CD14-positive monocyte (primary cell): ENCODE data around the gene DAD1. TPM values are rescaled to one million over a fixed set of nuclear protein-coding genes. Genes with fewer than 3 reads are reported as not detected.
A peak's percentile ranks its signal among the peaks of the same experiment; 100 is the strongest.

Experiments used
- DNase-seq, 3 donors: peaks; one replicate each; pipeline ENCODE4 v3.0.0-alpha.2; 2011 to 2022
- H2AFZ ChIP-seq: 2 replicates; pipeline ENCODE4 v1.6.0; 2012; ENCODE audit warnings: mild to moderate bottlenecking, low read depth, low read length, inconsistent platforms; ENCODE audit not compliant: insufficient read depth, poor library complexity, severe bottlenecking
- H3K27ac ChIP-seq, 2 donors: 1 replicate in 1 of 2; 2 replicates in 1 of 2; pipeline ENCODE4 v1.5.1; 2012 to 2013; ENCODE audit warnings: low read length in 2 of 2, control low read depth in 1 of 2, inconsistent platforms in 1 of 2, low read depth in 1 of 2, mild to moderate bottlenecking in 1 of 2
- H3K27me3 ChIP-seq, 2 donors: one replicate each; pipeline versions ENCODE4 v1.6.0 to v1.6.1; 2011 to 2013; ENCODE audit warnings: low read length in 2 of 2; ENCODE audit not compliant: control insufficient read depth in 2 of 2, insufficient read depth in 2 of 2
- H3K36me3 ChIP-seq, 2 donors: replicated peaks in 1 of 2; 1 replicate in 1 of 2; 2 replicates in 1 of 2; pipeline versions ENCODE4 v1.5.1 to v1.6.1; 2012 to 2013; ENCODE audit warnings: low read length in 2 of 2, control low read depth in 1 of 2, inconsistent platforms in 1 of 2, mild to moderate bottlenecking in 1 of 2; ENCODE audit not compliant: insufficient read depth in 2 of 2, control insufficient read depth in 1 of 2
- H3K4me1 ChIP-seq, 2 donors: 1 replicate in 1 of 2; 2 replicates in 1 of 2; pipeline versions ENCODE4 v1.5.1 to v1.6.1; 2012 to 2013; ENCODE audit warnings: low read length in 2 of 2, control low read depth in 1 of 2, inconsistent platforms in 1 of 2, mild to moderate bottlenecking in 1 of 2, moderate library complexity in 1 of 2; ENCODE audit not compliant: insufficient read depth in 2 of 2, control insufficient read depth in 1 of 2
- H3K4me2 ChIP-seq: replicated peaks from 2 replicates; pipeline ENCODE3; 2012; ENCODE audit warnings: low read length, moderate library complexity, mild to moderate bottlenecking; ENCODE audit not compliant: poor library complexity, severe bottlenecking; ENCODE audit errors: extremely low read depth
- H3K4me3 ChIP-seq, 3 experiments: fragments of 200-600 bp in 1 of 3; sonication (generic) in 1 of 3; replicated peaks in 1 of 3; 1 replicate in 2 of 3; 2 replicates in 1 of 3; pipeline ENCODE4 v1.5.1; 2011 to 2013; ENCODE audit warnings: low read length in 3 of 3, mild to moderate bottlenecking in 3 of 3, control low read depth in 2 of 3, low read depth in 2 of 3, inconsistent platforms in 1 of 3, moderate library complexity in 1 of 3
- H3K79me2 ChIP-seq: 2 replicates; pipeline ENCODE4 v1.6.0; 2012; ENCODE audit warnings: mild to moderate bottlenecking, control low read depth, inconsistent platforms, low read length, moderate library complexity; ENCODE audit not compliant: insufficient read depth
- H3K9ac ChIP-seq: 2 replicates; pipeline ENCODE4 v1.6.0; 2017; ENCODE audit warnings: low read length, mild to moderate bottlenecking; ENCODE audit not compliant: insufficient read depth, poor library complexity, severe bottlenecking
- H3K9me3 ChIP-seq, 2 donors: replicated peaks in 1 of 2; 1 replicate in 1 of 2; 2 replicates in 1 of 2; pipeline versions ENCODE4 v1.5.1 to v1.6.1; 2012 to 2013; ENCODE audit warnings: low read length in 2 of 2, control low read depth in 1 of 2; ENCODE audit not compliant: control insufficient read depth in 1 of 2, insufficient read depth in 1 of 2
- H4K20me1 ChIP-seq: 2 replicates; pipeline ENCODE4 v1.6.0; 2012; ENCODE audit warnings: mild to moderate bottlenecking, low read length, control low read depth, moderate library complexity; ENCODE audit not compliant: insufficient read depth
- H3K27ac Mint-ChIP-seq, 7 donors: one replicate each; pipeline ENCODE4 v1.8.0; 2020; ENCODE audit warnings: mild to moderate bottlenecking in 7 of 7, mixed read lengths in 7 of 7, moderate library complexity in 6 of 7, inconsistent platforms in 2 of 7
- H3K27me3 Mint-ChIP-seq, 3 donors: one replicate each; pipeline ENCODE4 v1.8.0; 2021 to 2022; ENCODE audit warnings: low read depth in 3 of 3, mild to moderate bottlenecking in 3 of 3, mixed read lengths in 3 of 3, moderate library complexity in 3 of 3, inconsistent platforms in 1 of 3
- H3K36me3 Mint-ChIP-seq, 2 donors: one replicate each; pipeline ENCODE4 v1.8.0; 2020; ENCODE audit warnings: mixed read lengths in 2 of 2, inconsistent platforms in 1 of 2, mild to moderate bottlenecking in 1 of 2
- H3K4me1 Mint-ChIP-seq: one replicate; pipeline ENCODE4 v1.8.0; 2020; ENCODE audit warnings: mild to moderate bottlenecking, mixed read lengths
- H3K4me3 Mint-ChIP-seq, 2 donors: one replicate each; pipeline ENCODE4 v1.8.0; 2020; ENCODE audit warnings: mild to moderate bottlenecking in 2 of 2, mixed read lengths in 2 of 2, moderate library complexity in 1 of 2
- H3K9me3 Mint-ChIP-seq, 7 donors: one replicate each; pipeline ENCODE4 v1.8.0; 2020 to 2022; ENCODE audit warnings: mixed read lengths in 7 of 7, mild to moderate bottlenecking in 6 of 7, moderate library complexity in 6 of 7, inconsistent platforms in 2 of 7
- CTCF ChIP-seq: fragments of 200-600 bp; IDR thresholded peaks from one replicate; pipeline ENCODE4 v1.8.0; 2022; ENCODE audit warnings: antibody characterized with exemption, mild to moderate bottlenecking
- WGBS: methylation state at CpG from one replicate; pipeline ENCODE4 v1.1.5; 2013; ENCODE audit warnings: missing lambda C conversion rate; ENCODE audit not compliant: insufficient coverage; 5-methylcytosine and 5-hydroxymethylcytosine counted together
- intact Hi-C, 2 donors: fragments of 100-400 bp; cut with micrococcal nuclease; formaldehyde crosslinking; loops; one replicate each; pipeline versions ENCODE4 v1.15.0 to v1.15.1; 2023
- polyA plus RNA-seq, 3 donors: library from polyadenylated mRNA; depleted of rRNA in 1 of 3; unstranded in 2 of 3; stranded (reverse) in 1 of 3; fragments of 300-500 nt in 2 of 3; fragments of >200 nt in 1 of 3; fragmentation: Illumina TruSeq in 2 of 3; gene quantifications; 1 replicate in 2 of 3; 2 replicates in 1 of 3; pipeline ENCODE4 v1.2.3, GENCODE V29; 2012 to 2021

Gene DAD1
- polyA plus RNA-seq, 3 donors, result 126 to 444 (median 440) TPM

- no peak overlapping the region for H2AFZ ChIP-seq
- no peaks in the 10 kb centered on the region for H4K20me1 ChIP-seq
- peaks cover 53 to 89% of the 10 kb centered on the region in 2 donors for H3K36me3 ChIP-seq
- no peak overlapping the region for H3K4me3 ChIP-seq
- Mint-ChIP-seq H3K4me1 (no peaks in the 10 kb centered on the region), H3K27ac (no peak overlapping the region), H3K9me3 (peaks cover 0 to 2% (median 0%) of the 10 kb centered on the region in 7 donors), H3K36me3 (peaks cover 85 to 86% of the 10 kb centered on the region in 2 donors), H3K27me3 (peaks cover 0 to 2% (median 2%) of the 10 kb centered on the region in 3 donors), H3K4me3 (no peak overlapping the region)
- H3K27ac ChIP-seq, result no peak overlapping the region
- no peaks in the 10 kb centered on the region for H3K4me1 ChIP-seq
- H3K27me3 ChIP-seq, result no peaks in the 10 kb centered on the region
- intact Hi-C loops, result no loop called here
- no peaks in the 10 kb centered on the region for H3K9me3 ChIP-seq
- no peak overlapping the region for H3K9ac ChIP-seq
- no peak for DNase-seq
- 87% methylated on average over 1 of the region's 3 CpGs for WGBS
- no peak for TF ChIP-seq CTCF
- no peak overlapping the region for H3K4me2 ChIP-seq
- no peaks in the 10 kb centered on the region for H3K79me2 ChIP-seq
These were observed 18.3 kb upstream of the DAD1 start for GRCh38 chr14:22607291-22607690.

- Histone ChIP-seq H3K9me3 (no peaks in the 10 kb centered on the region), H3K4me1 (no peaks in the 10 kb centered on the region), H3K4me3 (no peak overlapping the region), H3K36me3 (peaks cover 52 to 93% of the 10 kb centered on the region in 2 donors), H2AFZ (no peak overlapping the region), H4K20me1 (no peaks in the 10 kb centered on the region), H3K9ac (no peak overlapping the region), H3K79me2 (no peaks in the 10 kb centered on the region), H3K27ac (no peak overlapping the region), H3K4me2 (no peak overlapping the region), H3K27me3 (no peaks in the 10 kb centered on the region)
- peak overlapping the region in 1 of 7 donors; percentile 2 for H3K27ac Mint-ChIP-seq
- peaks cover 2 to 6% (median 2%) of the 10 kb centered on the region in 3 donors for H3K27me3 Mint-ChIP-seq
- peaks cover 89 to 90% of the 10 kb centered on the region in 2 donors for H3K36me3 Mint-ChIP-seq
- H3K4me1 Mint-ChIP-seq, result peaks cover 3% of the 10 kb centered on the region
- no peak for TF ChIP-seq CTCF
- intact Hi-C loops, result no loop called here
- no peak for DNase-seq
- no peak overlapping the region for H3K4me3 Mint-ChIP-seq
- WGBS, result 100% methylated on average over 3 of the region's 6 CpGs
- H3K9me3 Mint-ChIP-seq, result peaks cover 0 to 2% (median 0%) of the 10 kb centered on the region in 7 donors
These were observed 17.4 kb upstream of the DAD1 start for GRCh38 chr14:22606380-22606779.
